Activated CD4-positive, CD25-positive, alpha-beta regulatory T cell treated with anti-CD3 and anti-CD28 coated beads, Interleukin-2, amount 50 U/mL, for 72 hours (primary cell): Measurements from ENCODE around the gene XYLT1.

Experiments
- DNase-seq: peaks from one replicate; pipeline ENCODE4 v3.0.0; 2021

XYLT1 gene

DNA sequence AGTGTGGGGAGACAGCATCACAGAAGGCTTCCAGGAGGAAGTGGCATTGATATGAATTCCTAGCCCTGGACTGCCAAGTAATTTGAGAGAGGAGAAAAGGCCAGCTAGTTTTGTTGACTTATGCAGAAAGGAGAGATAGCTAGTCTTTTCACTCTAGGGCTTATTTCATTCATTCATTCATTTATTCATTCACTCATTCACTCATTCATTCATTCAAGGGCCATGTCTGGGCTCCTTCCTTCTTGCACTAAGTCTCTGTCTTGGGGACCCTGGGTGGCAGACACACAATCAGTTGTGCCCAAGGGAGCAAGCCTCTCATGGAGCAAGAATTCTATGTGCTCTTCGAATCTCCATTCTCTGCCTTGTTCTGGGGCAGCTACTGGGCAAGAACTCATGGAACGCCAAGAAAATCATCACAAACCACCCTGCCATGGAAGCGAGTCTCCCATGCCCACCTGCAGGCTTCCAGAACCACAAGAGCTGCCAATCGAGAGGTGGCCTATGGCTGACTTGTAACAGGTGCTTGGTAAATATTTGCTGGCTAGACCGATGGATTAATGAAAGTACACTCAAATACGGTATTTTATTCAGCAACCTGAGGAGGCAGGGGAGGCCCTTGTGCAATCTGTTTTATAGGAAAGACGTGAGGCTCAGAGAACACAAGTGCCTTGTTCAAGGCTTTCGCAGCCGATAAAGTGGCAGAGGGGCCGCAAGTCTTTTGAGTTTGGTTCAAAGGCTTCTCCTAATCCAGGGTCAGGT lies 223.6 kb downstream of the XYLT1 start:
- no peak for DNase-seq

DNA sequence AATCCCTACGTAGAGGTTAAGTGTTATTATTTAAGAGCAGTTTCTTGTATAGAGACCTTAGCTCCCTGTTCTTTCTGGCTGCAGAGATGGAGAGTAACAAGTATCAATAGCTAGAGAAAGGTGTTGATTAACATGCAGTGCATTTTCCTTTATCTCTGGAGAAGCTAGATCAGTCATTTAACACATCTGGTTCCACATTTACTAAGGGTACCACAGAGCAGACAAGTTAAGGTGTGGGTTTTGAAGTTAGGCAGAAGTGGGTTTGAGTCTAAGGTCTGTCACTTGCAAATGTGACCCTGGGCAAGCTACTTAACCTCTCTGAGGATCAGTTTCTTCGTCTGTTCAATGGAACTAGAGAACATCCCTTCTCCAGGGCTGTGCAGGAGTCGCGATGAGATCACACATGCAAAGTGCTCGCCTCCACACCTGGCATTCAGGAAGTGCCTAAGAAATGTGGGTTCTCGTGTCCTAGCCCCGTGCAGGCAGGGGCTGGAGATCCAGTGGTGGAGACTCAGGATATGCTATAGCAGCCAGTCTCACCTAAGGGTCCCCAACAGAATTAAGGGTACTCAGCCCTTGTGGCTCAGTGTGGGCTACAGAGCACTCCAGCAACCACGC lies 224.4 kb downstream of the XYLT1 start:
- no peak for DNase-seq

DNA sequence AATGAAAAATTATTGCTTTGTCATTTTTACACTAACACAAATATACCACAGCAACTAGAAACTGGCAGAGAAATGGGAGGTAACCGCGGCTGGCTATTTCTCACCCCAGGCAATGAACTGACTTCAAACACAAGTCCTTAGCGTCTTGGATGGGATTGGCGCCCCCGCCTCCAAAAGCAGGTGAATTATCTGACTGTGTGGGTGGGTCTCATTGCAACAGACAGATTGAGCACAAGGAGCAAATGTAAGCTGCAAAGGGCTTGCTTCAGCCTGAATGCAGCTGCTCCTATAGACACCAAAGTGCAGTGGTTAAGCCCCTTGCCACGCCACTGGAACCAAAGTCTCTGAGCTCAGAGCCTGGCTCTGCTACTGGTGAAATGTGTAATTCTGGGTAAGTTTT lies 225.0 kb downstream of the XYLT1 start:
- no peak for DNase-seq

DNA sequence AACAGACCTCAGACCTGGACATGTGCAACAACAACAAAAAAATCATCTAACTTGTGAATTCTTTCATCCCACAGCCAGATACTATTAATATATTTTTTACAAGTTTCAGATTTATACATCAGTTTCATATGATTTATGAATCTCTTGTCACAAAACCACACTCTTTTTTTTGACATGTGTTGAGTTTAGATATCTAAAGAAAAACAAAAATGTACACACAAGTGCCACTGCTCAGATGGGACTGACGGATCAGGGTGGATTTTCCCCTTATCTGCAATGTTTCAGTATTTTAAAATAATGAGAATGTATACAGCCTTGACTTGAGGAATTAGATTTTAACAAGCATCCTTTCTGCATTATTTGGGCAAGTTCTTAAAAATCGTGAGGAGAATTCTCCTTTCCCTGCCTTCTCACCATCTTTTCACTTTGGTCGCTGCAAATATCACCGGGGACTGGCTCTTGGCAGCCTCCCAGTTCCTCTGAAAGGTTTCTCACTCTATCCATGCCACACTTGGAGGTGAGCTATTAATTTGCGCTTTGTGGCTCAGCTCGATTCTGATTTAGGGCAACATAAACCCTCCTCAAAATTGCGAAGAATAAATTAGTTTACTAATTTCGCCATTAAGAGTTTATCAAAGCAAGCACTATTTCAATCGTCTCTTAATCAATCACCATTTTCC lies 225.7 kb downstream of the XYLT1 start:
- DNase-seq: no peak

DNA sequence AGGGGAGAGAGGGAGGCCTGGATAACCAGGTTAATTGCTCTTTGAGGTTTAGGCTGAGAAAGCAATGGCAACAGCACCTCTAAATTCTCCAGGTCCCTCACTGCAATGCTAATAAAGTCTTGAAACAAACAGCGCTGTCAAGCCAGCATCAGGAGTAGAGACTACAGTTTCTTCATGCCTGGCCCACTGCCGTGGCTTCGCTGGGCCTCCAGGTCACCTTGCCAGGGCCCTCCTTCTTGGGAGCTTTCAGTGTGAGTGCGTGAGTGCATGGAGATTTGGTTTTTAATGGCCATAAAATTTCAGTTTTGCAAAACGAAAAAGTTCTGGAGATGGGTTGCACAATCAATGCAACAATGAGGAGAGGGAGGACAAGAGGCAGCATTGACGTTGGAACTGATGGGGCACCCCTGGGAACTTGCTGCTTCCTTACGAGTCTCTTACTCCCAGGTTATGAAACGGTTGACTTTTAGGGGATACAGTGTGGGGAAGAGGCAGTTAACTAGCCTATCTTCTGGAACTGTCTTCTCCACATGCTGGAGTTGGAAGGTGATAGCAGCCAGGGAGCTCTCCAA lies 229.4 kb downstream of the XYLT1 start:
- DNase-seq: no peak

DNA sequence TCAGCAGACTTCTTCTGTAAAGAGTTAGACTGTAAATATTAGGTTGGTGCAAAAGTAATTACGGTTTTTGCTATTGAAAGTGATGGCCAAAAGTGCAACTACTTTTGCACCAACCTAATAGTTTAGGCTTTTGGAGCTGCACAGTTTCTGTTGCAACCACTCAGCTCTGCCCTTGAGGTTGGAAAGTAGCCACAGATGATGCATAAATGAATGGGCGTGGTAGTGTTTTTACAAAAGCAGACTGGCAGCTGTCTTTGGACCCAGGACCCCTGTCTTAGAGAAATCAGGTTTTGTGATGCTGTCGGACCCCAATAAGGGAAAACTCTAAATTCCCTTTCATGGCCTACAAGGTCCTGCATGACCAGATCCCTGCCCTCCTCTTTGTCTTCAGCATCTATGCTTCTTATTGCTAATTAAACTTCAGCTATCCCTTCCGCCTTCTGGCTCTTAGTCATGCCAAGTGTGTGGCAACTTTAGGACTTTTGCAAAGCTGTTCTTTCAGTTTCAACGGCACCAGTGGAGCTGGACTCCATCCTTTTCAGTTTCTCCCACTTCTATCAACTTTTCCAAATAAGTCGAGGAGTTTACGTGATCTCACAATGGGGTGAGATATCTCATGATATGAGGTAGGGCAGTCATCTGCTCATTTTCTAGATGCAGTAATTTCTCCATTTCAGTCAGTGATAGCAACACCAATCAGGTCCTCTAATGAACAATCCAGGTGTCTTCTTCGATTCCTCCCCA lies 232.3 kb downstream of the XYLT1 start:
- no peak for DNase-seq

DNA sequence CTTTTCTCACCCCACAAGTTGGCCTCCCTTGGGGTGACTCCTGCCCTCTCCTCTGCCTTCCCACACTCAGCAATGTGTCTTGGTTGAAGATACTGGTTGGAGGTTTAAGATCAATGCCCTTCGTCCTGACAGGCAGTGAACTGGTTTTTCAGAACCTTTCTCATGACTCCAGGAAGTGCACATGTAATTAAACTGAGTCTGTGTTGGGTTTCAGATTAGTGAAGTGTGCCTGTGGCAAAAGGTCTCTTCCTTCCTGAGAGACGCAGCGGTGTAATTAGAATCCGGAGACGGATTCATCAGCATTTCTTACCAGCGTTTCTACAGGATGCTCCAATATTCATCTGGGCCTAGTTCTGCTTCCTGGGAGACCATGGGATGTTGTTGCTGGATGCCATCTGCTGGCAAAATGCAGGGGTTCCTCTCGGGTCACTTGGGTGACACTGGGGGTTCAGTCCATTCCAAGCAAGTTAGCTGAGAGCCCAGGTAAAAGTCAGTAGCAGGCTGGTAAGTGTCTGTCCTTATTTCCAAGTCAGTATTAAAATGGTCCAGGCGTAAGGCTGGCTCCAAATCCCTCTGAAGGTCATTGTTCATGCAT lies 233.3 kb downstream of the XYLT1 start:
- DNase-seq: no peak

DNA sequence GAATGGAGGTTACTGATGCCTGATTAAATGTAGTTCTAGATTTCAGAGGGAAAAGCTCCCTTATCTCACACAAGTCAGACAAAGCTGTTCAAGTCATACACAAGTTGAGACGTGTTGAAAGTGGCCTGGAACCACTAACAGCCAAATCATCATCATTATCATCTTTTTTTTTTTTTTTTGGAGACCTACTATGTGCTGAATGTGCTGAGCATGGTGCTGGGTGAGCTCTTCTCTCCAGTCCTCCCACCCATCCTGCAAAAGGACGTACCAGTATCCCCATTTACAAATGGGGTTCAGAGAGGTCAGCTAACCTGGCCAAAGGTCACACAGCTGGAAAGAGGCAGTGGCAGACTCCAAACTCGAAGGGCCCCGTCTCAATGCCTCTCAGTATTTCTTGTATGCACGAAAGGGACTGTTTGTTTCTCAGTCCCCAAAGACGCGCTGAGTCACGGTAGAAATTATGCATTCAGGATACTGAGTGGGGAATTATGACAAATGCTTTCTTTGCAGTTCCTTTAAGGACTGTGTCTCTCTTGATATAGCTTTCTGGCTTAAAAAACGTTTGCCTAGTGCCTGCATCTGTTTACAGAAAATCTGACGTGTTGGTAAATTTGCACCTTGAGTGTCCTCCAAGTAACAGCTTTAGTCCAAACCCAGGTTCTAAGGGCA lies 235.5 kb downstream of the XYLT1 start:
- DNase-seq: no peak

DNA sequence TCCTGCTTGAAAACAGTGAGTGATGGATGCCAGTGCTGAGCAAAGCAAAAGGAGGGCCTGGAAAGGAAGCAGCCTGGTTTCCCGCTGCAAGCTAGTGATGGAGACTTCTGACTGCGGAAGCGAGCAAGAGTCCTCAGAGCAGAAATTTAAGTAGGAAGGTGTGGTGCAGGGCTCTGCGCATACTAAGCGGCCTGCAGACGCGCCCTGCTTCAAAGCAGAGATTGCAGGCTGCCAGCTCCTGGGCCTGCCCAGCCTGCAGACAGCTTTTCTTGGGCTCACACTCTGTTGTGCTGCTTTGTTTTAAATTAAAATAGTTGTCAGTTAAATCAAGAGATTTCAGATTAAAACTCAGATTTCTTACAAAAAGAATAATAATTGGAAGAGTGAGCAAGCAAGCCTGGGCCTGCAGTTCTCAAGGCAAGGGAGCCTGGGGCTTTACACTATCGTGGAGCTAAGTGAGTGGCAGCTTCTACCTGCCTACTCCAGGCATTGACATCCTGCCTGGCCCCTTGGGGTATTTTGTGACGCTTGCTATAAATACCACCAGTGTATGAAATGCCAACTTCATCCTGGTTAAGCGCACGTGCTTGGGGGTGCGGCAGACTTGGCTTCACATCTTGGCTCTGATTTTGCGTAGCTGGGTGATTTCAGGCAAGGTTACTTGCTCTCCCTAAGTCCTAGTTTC lies 237.3 kb downstream of the XYLT1 start:
- no peak for DNase-seq

DNA sequence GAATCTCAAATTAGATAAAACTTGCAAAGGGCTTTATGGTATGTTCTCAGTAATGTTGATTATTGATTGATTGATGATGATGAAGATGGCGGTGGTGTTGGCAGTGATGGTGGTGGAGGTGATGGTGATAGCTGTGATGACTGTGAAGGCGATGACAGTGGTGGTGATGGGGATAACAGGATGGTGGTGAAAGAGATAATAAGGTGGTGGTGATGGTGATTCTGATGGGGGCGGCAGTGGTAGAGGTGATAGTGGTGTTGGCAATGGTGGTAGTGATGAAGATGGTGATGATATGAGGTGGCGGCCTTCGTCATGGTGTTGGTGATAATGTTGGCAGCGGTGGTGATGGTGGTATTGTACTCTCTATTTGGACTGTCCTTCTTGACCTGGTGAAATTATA lies 238.3 kb downstream of the XYLT1 start:
- no peak for DNase-seq

DNA sequence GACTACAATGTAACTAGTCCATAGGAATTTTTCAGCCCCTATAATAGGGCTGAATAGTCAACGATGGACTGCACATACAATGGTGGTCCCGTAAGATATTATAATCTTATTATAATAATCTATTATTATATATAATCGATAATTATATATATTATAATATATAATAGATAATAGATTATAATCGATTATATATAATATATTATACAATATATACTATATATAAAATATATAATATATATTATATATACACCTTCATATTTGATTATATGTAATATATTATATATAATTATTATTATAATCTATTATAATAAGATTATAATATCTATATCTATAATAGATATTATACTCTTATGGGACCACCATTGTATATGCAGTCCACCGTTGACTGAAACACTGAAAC lies 238.8 kb downstream of the XYLT1 start:
- DNase-seq: no peak

DNA sequence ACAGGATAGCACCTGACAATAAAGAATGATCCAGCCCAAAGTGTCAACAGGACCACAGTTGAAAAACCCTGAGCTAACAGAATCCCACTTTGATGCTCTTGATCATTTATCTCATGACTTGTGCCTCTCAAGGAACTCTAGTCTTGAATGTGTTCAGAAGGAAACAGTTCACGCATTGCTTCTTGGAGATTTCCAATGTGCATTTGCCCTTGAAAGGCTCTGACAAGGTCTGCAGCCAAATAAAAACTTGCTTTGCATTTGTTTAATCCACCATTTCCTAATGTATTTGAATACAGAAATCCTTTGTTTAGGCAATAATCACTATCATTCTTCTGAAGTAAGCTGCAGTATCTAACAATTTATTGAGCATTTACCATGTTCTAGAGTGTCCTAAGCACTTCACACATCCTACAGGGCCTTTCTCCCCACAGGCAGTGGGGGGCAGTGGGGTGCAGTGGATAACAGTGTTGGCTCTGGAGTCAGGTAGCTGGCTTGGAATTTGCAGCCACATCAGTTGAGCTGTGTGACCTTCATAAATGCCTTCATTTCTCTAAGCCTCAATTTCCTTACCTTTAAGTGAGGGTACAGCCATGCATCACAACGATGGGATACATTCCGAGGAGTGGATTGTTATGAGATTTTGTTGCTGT lies 239.7 kb downstream of the XYLT1 start:
- DNase-seq: no peak

DNA sequence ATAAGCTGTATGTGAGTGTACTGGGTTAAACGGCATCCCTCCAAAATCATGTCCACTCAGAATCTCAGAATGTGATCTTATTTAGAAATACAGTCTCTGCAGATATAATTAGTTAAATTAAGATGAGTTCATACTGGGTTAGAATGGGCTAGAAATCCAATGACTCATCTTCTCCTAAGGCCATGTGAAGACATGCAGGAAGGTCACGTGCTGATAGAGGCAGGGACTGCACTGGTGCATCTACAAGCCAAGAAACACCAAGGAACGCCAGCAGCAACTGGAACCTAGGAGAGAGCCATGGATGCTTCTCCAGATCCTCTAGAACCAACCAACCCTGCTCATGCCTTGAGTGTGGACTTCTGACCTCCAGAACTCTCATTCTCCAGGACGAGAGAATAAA lies 241.0 kb downstream of the XYLT1 start:
- DNase-seq: no peak

DNA sequence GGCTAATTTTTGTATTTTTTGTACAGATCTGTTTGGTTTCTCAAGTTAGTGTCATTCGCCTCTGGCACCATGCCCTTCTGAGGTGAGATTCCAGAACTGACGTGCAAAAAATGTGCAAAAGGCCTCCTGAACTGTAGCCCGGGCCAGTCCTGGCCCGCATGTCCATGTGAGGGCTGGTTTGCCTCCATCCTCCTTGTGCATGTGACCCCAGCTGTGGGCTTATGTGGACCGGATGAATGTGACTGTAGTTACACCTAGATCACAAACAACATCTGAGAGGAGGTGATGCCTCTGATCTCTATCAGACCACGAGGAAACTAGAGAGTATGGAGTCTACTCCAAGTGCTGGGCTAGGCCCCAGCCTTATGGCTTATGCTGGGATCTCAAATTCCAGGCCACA lies 241.6 kb downstream of the XYLT1 start:
- DNase-seq: no peak

DNA sequence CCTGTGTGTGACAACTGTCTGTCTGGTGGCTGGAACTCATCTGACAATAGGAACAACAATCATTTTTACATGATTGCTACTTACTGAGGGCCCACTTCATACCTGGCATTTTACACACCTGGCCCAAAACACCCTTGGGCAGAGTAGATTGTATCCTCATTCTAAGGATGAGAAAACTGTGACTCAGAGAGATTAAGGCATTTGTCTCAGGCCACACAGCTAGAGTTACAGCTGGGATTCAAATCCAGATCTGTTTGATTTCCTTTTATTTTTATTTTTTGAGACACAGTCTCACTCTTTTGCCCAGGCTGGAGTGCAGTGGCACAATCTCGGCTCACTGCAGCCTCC lies 242.1 kb downstream of the XYLT1 start:
- no peak for DNase-seq

DNA sequence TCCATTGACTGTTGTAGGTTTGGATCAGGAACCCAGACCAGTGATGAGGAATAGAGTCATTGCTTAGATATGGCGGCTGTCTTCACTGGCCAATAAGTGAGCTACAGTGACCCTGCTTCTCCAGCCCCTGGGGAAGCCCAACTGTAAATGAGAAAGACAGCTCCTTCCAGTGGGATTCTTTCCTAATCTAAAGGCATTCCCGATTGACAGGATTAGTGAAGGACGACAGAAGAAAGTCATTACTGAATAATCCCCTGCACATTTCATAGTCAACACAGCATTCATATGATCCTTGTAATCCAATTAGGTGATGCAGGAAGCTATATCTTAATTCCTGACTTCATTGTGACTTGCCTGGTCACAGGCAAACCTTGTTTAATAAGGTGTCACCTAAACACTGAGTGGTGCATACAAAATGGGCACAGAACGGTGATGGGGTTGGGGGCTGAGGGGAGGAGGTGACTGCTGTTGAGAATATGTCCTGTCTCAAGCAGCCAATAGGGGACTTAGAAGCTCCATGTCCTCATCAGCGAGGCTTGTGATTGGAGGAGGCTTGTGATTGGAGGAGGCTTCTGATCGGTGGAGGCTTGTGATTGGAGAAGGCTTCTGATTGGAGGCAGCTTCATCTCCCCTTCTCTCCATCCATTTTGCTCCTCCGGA lies 242.6 kb downstream of the XYLT1 start:
- DNase-seq: no peak

DNA sequence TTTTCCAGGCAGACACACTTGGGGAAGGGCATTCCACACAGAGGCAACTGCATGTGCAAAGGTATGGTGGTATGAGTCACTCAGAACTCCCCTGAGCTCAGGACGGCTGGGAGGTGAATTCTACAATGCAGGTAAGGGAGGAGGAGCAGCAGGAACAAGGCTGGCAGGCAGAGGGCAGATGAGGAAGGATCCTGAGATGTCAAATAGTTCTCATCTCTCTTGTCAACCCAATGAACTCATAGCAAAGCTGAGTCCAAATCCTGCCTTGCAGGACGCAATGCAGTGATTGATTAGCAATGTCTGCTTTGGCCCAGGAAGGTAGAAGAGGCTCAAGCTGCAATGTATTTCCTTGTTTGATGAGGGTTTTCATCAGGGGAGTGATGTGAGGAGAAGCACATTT lies 243.5 kb downstream of the XYLT1 start:
- no peak for DNase-seq

DNA sequence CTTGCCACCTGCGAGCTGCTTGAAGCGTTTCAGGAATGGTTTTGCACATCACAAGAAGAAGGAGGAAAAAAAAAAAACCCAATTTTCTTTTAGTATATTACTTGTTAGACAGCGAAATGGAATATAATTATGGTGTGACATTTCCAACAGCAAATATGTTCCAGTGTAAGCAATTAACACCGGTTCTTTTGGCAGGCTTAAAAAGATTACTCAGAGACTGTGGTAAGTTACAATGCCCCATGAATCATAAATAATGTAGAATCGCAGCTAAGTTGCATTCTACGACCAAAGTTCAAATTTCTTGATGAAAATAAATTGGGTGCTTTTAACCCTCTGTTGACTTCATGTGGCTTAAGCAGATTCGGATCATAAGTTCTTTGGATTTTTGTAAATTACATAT lies 245.2 kb downstream of the XYLT1 start:
- DNase-seq: no peak

DNA sequence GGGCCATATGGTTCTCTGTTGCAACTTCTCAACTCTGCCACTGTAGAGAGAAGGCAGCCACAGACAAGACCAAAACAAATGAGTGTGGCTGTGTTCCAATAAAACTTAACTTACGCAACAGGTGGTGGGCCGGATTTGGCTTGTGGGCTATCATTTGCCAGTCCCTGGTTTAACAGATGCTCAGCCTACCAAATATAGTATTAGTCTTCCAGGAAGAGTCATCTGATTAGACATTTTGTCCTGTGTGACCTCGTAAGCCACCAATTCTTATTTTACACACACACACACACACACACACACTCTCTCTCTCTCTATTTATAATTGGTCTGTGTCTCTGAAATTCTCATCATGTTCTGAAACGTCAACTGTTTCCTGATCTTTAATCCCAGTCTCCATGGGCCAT lies 245.9 kb downstream of the XYLT1 start:
- no peak for DNase-seq

DNA sequence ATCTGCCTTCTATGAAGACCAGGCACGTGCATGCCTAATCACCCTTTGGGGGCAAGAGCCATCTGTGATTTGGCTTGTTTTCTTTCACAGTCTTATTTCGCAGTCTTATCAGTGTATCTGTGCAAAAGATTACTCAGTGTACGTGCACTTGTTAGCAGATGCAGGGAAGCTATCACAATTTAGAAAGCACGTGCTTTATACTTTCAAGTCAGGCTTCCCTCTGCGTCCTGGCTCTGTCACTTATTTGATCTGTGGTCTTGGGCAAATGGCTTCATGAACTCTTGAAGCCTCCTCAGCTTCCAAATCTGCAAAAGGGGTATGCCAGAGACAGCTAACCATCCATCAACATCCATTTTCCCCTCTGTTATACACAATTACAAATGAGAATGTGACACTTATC lies 246.4 kb downstream of the XYLT1 start:
- no peak for DNase-seq

DNA sequence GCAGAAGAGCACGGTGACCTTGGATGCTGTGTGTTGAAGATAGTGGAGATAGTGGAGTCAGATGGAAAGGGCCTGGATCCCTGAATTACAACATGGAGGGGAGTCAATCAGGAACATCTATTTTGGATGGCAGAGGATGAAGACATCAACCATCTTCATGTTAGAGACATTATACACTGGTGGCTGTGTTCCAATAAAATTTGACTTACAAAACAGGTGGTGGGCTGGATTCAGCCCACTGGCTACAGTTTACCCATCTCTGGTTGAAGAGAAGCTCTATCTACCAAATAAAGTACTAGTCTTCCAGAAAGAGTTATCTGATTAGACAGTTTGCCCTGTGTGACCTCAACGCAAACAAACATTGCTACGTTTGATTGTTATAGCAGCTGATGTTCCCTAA lies 247.2 kb downstream of the XYLT1 start:
- no peak for DNase-seq
